OCI-M2 (cell line): ENCODE results near the gene MIDN.
"Not testable (repeated sequence)": the region's sequence is repeated elsewhere in the genome, so short reads cannot be mapped to it uniquely, and the experiment has no call there.

Experiments
- DNase-seq: peaks from one replicate; lab custom pipeline; 2025; ENCODE audit not compliant: unreplicated experiment; lab: John Stamatoyannopoulos, UW

MIDN gene

DNA sequence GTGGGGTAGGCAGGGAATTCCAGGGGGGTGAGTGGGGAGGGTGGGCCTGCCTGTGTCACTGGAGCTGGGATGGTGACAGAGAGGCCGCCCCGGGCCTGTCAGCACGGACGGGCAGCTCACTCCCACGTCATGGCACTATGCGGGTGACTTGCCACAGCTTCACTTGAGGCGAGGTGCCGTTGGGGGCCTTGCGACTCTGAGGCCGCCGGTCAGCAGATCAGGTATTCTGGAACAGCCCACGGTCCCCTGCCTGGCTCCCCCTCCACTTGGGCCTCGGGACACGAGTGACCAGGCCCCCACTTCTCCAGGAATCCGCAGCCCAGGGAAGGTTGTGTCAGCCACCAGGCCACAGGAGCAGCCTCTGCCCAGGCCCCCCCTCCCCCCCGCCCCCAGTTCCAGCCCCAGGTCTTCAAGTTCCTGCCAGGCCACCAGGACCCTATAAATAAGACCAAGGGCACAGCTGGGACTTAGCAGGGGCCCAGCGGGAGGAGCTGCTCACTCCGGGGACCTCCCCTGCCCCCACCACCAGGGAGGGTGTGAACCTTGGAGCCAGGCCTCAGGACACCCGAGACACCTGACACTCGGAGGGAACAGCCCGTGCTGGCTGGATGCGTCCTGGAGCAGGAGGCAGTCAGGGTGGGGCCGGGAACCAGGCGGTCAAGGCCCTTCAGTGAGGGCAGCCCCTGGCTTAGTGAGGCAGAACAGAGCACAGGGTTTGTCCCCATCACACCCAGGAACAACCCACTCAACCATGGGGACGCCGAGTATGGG, 2.7 kb upstream of the MIDN start:
- no peak for DNase-seq

DNA sequence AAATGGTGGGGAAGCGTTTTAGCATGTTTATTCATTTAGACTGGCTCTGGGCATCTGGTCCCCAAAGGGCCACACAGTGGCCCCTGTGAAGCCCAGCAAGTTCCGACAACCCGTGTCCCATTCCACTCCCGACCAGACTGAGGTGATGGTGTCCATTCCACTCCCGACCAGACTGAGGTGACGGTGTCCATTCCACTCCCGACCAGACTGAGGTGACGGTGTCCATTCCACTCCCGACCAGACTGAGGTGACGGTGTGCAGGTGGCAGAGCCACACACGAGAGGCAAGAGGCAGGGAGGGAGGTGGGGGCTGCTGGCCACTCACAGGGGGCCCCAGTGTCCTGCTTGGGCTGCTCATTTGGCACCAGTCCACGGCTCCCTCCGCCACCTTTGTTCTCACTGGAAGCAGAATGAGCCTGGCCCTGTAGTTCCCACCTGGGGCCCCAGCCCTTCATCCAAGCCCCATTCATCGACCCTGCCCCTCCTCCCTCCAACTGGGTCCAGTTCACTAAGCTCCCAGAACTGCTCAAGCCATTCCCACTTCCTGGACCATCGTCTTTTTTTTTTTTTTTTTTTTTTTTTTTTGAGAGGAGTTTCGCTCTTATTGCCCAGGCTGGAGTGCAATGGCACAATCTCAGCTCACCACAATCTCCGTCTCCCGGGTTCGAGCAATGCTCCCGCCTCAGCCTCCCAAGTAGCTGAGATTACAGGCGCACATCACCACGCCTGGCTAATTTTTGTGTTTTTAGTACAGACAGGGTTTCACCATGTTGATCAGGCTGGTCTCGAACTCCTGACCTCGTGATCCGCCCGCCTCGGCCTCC, 1.9 kb upstream of the MIDN start:
- DNase-seq, result not testable (repeated sequence)

DNA sequence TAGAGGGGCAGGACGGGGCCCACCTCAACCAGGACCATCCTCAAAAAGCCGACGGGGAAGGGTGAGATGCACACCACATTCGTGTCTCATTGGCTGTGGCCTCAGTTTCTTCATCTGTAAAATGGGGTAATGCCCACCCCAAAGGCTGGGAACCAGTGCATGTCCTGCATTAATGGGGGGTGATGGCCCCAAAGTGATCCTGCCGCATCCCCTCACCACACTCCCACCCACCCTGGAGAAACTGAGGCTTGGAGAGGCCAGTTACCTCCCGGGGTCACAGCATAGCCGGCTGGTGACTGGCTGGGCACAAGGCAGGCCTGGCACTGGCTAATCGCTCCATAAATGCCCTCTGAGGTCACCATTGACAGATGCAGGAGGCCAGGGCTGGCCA, 640 bp upstream of the MIDN start:
- no peak for DNase-seq

DNA sequence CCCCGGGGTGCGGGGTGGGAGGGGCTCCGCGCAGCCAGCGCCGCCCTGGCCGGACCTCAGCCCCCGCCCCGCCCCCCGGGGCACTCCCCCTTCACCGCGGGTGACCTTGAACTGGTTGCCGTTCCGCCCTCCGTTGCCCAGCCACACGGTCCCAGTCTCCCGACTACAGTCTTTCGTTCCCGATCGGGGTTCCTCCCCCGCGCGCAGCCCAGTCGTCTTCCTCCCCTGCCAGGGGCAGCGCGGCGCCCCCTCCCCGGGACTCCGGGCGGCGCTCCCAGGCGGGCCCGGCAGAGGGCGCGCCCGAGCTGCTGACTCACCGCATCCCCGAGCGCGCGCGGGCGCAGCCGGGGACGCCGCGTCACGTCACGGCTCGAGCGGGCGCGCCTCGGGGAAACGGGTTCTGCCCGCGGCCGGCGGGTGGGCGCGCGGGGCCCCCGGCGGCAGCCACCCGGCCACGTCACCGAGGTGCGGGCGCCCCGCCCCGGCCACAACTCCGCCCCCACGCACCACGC, 459 bp downstream of the MIDN start:
- no peak for DNase-seq

GRCh38 chr19:1249298-1249989, 1.1 kb downstream of the MIDN start:
- DNase-seq, result peak; percentile 19

DNA sequence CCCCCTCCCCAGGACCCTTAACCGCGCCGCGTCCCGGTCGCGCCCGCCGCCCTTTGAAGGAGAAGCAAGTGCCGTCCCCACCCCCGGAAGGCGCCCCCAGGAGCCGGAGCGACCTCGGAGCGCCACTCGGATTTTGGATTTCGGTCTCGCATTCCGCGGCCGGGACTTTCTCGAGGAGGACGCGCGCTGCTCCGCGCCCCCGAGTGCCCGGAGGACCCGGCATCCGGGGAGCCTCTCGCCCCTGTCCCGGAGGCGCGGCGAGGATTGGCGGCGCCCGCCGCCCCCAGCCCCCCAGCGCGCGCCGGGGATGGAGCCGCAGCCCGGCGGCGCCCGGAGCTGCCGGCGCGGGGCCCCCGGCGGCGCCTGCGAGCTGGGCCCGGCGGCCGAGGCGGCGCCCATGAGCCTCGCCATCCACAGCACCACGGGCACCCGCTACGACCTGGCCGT, 1.6 kb downstream of the MIDN start:
- DNase-seq, result no peak

GRCh38 chr19:1250437-1251260, 2.3 kb downstream of the MIDN start:
- no peak for DNase-seq

DNA sequence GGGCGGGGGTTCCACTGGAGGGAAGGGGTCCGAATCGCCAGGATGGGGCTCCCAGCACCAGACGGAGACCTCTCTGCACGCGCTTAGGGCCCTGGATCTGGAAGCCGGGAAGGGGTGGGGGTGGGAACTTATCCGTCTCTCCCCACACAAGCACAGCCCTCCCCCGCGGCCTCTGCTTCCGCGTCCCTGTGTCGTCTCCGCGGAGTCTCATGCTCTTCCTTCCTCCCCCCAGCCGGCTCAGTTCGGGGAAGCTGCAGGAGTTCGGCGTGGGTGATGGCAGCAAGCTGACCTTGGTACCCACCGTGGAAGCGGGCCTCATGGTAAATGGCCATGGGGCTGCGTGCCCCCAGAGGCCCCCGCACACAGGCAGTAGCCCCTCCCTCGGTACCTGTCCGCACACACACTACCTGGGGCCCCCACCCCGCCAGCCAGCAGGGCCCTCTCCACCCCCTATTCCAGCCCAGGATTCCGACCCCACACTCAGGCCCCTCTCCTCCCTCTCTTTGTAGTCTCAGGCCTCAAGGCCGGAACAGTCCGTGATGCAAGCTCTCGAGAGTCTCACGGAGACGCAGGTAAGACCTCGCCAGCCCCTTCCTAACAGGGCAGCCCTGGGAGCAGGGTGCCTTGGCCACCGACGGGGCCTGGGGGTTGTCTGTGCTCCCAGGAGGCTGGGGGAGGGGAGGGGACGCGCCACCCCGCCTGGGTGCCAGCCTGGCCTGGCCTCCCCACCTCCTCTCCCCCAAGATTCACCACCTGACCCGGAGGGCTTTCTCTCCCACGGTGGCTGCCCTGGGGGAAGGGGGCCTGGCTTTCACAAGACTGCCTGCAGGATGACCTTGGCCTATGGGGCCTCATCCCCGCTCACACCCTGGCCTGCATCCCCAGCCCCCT, 3.2 kb downstream of the MIDN start:
- no peak for DNase-seq

DNA sequence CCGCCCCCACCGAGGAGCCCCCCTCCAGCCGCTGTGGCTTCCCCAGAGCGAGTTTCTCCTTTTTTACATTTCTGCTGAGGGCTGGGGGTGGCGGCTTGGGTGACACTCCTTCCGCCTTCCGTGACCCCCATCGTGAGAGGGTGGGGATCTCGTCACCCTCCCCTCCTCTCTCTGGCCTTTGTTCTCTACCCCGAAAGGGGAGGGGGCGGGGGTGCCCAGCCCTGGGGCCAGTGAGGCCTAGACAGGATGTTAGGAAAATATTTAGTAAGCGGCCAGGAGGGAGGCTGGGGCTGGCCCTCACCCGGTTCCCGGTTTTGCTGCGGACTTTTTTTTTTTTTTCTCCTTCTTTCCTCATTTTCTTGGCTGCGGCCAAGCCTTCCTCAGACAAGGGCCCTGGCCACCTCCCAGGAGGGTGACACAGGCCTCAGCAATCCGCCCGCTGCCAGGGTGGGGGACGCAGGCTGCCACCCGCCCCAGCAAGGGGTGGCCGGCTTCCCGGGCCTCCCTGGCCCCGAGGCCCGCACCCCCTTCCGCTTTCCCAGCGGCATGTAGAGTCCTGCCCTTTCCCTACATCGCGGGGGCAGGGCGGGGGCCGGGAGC, 3.9 kb downstream of the MIDN start:
- peak; percentile 35 for DNase-seq

DNA sequence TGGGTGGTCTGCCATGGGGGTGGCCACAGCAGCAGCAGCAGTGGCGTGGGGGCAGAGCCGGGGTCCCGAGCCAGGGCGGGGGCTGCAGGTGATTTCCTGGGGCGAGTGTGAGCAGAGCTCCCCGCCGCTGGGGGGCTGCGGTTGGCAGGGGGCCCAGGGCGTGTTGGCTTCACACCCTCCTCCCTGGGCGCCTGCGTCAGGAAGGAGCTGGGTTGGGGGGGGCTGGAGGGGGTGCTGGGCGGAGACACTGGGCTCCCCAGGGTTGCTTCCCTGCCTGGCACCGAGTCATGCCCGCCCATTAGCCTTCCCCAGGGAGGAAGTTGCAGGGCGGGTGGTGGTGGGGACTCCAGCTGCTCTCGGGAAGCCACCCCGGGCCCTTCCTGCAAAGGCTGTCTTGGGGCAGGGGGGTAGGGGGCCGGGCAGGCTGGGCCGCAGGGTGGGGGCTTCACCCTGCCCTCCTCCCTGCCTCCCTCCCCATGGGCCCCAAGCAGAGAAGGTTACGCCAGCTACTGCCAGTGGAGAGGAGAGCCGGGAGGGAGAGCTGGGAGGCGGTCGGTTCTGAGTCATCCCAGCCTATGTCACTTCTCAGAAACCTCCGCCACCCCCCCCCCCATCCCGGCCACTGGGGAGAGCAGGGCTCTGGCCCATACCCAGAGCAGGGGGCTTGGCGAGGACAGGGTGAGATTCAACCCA, 4.6 kb downstream of the MIDN start:
- DNase-seq, result peak; percentile 23

GRCh38 chr19:1253514-1254080, 5.2 kb downstream of the MIDN start:
- no peak for DNase-seq

GRCh38 chr19:1254081-1254527, 5.7 kb downstream of the MIDN start:
- DNase-seq, result no peak

- no peak for DNase-seq
These were observed 6.3 kb downstream of the MIDN start for GRCh38 chr19:1254530-1255185.

DNA sequence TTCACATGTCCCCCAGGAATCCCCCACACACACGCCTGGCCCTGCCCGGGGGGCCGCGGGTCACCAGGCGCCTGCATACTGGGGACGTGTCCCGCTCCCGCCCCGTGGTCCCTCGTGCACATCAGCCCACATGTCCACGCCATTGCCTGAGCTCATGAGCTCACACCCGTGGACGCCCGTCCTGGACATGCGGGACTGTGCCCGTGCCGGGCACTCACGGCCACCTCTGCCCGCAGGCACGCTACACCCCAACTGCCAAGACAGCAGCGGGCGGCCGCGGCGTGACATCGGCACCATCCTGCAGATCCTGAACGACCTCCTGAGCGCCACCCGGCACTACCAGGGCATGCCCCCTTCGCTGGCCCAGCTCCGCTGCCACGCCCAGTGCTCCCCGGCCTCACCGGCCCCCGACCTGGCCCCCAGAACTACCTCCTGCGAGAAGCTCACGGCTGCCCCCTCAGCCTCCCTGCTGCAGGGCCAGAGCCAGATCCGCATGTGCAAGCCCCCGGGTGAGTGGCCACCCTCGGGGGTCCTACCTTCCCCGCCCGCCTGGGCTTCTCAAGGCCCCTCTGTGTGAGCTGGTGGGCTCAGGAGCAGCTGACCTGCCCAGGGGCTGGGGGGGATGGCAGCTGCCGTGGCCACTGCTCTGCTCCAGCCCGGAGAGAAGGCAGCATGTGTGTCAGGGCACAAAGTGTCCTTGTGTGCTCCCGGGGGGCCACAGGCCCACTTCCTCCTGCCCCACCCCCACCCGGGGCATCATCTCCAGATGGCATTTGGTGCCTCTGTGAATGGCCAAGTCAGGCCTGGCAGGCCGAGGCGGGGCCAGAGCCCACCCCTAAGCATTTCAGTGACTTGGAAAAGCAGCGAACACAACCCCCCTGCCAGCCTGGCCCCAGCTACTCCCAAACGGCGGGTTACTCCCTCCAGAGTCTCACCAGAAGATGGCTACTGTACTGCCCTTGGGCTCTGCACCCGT, 7.1 kb downstream of the MIDN start:
- DNase-seq, result no peak

DNA sequence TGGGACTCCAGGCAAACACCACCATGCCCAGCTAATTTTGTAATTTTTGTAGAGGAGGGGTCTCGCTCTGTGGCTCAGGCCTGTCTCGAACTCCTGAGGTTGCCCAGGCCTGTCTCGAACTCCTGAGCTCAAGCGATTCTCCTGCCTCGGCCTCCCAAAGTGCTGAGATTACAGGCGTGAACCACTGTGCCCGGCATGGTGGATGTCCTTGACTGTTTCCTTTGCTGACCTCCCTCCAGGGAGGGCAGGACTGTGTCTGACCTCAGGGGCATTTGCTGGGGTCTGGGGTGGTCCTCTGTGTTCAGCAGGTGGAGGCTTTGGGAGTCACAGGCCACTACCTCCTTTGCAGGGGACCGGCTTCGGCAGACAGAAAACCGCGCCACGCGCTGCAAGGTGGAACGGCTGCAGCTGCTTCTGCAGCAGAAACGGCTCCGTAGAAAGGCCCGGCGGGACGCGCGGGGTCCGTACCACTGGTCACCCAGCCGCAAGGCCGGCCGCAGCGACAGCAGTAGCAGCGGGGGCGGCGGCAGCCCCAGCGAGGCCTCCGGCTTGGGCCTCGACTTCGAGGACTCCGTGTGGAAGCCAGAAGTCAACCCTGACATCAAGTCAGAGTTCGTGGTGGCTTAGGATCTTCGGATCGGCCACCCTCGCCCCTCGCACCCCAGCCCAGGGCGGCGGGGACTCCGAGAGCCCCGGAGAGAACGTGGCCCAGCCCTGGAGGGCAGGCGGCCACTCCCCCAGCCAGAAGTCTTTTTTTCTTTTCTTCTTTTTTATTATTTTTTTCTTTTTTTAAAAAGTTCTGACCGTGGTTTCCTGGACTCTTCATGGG, 8.5 kb downstream of the MIDN start:
- DNase-seq, result no peak
